ENCODE results near the gene ATF7.
"Not testable (repeated sequence)": the region's sequence is repeated elsewhere in the genome, so short reads cannot be mapped to it uniquely, and the experiment has no call there.

The ATF7 gene

DNA sequence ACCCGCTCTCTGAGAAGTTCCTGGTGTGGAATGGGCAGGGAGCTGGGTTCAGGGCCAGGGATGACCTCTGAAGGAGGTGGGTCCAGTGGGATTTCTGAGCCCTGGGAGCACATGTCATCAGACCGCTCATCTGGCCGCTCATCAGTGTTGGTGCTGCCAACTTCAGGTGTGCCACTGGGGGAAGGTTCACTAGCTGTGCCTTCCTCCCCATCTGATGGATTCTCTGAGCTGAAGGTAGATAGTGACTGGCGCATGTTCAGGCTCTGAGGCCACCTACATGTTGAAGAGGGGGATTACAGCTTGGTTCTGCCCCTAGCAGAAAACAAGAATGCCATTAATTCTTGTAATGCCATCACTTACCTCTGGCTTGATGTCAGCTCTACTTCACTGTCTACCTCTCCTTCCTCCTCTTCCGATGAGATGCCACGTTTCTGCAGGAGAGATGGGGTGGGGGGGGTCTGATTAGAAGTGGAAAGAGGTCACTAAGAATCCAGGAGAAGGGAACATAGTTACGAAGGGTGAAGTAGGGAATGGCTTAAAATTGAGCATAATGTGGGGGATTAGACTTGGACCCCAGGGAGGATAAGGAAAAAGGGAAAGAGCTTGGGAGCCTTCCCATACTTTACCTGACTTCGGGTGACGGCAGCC lies 144.1 kb downstream of the ATF7 start:
- DNase-seq (ENCODE audit: low read depth): no peak

DNA sequence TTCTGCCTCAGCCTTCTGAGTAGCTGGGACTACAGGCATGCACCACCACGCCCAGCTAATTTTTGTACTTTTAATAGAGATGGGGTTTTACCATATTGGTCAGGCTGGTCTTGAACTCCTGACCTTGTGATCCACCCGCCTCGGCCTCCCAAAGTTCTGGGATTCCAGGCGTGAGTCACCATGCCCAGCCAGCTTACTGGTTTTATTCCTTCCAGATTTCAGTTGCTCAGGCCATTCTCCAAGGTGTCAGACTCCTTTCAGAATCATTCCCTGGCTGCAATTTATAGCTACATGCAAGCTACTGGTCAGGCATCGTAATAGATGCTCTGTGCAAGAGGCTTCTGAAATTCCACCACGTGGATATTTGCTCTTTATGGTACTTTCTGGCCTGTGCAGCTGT lies 144.7 kb downstream of the ATF7 start:
- not testable (repeated sequence) for DNase-seq (ENCODE audit: low read depth)

DNA sequence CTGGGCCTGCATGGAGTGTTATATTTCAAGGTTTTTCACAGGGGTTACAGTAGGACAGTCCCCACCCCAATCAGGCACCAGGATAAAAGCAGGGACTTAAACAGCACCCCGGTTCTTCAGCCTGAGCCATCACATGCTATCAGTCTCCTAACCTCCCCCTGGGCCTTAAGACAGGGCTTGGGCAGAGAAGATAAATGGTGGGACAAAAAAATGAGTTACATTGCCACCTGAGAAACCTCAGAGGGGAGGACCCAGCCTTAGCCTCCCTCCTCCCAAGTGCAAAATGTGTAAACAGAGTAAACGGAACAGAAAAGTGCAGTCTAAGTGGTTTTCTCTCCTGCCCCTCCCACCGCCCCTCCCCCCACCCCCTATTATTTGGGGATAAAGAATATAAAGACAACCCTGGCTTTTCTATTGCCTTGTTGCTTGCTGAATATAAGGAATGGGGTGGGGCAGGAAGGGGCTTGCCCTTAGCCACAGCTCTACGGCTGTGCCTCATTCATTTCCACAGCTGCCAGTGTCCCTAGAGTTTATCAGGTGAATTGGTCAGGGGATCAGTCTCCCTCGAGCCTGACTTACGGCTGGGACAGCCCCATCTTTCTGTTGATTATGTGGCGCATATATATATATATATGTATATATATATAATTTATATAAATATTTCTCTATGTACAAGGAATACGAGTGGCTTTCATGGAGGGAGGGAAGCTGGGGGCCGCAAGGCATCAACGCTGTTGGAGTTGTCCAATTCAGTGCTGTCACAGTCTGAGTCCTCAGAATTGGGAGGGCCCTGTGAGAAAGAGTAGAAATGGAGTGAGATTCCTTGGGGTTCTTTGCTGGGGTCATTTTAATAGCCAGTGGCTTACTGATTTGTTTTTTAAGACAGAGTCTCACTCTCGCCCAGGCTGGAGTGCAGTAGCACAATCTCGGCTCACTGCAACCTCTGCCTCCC lies 145.4 kb downstream of the ATF7 start:
- no peak for DNase-seq (ENCODE audit: low read depth)

- no peak for DNase-seq (ENCODE audit: low read depth)
Measured at GRCh38 chr12:53479331-53479730, 146.9 kb downstream of the ATF7 start.

DNA sequence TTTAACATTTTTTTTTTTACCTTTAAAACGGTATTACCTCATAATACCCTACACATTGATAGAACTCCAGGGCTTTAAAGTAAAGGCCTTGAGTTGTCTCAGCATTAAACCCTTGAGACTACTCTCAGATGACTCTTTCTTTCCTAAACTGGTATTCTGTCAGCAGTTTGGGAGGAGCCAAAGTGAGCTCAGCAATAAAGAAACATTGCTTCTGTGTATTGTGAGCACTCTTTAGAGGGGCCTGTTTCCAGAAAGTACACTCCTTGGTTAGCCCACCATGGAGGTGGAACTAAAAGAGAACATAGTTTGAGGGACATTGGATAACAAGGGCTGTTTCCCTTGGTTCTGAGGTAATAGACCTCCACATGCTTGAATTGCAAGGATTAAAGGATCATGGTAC lies 147.3 kb downstream of the ATF7 start:
- DNase-seq (ENCODE audit: low read depth): no peak

GRCh38 chr12:53476769-53477209 lies 149.4 kb downstream of the ATF7 start:
- no peak for DNase-seq (ENCODE audit: low read depth)

DNA sequence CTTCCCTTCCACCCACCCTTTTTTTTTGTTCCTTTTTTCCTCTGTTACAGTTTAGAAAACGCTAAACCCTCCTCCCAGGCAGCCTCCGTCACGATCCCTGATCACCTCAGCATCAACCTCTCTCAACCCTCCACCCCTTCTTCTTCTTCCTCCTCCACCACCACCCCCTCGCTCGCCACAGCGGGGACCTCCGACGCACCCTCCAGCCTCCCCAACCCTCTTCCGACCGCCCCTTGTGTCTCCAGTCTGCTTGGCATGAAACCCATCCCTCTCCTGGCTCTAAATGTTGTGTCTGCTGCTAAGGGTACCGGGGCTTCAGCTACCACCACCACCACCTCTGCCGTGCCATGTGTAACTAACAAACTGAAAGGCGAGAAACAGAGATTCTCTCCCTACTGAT lies 151.4 kb downstream of the ATF7 start:
- no peak for DNase-seq (ENCODE audit: low read depth)

DNA sequence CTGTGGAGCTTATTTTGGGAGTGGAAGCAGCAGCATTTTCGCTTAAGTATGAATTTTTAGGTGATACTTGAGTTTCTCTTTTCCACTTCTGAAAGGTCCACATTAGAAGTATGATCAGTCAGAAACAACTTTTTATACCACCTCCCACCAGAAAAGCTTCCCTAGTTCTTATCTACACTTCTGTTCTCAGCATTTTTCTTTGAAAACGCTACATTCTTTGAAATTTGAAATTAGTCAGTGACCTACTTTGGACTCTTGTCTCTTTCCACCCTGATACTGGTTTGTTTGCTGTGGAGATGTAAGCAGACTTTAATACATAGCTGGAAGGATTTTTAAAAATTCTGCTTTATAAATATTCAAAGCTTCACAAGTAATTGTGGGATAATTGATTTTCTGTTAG lies 152.1 kb downstream of the ATF7 start:
- DNase-seq (ENCODE audit: low read depth): no peak

- DNase-seq (ENCODE audit: low read depth): no peak
Measured at GRCh38 chr12:53472056-53472582, 154.1 kb downstream of the ATF7 start.

DNA sequence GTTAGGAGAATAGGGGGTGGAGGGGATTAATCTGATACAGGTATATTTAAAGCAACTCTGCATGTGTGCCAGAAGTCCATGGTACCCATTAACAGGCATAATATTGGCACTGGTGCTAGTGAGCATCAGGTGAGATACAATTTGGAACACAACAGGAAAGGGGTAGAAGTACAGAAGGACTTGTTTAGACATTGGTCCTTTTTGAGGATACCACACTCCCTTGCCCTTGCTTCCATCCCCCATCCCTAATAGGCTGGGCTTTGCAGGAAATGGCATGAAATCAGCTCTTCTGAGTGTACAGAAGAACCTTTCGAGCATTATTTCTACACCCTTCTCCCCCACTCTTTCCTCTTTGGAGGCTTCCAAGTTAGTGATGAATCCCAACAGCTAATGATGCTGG lies 157.9 kb downstream of the ATF7 start:
- DNase-seq (ENCODE audit: low read depth): no peak

DNA sequence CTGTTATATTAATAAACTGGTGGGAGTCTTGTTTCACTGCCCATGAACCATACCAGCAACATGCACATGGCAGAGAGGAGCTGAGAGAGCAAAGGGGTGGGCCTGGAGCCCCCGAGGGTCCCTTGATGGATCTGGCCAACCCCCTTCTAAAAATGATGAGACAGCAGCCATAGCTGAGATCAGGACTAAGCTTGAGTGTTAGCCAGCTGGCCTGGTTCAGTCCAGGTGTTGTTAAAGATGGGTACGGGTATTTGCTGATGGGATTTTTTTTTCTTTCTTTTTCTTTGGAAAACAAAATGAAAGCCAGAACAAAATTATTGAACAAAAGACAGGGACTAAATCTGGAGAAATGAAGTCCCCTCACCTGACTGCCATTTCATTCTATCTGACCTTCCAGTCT lies 158.3 kb downstream of the ATF7 start:
- DNase-seq (ENCODE audit: low read depth): no peak

GRCh38 chr12:53467082-53467481 lies 159.1 kb downstream of the ATF7 start:
- no peak for DNase-seq (ENCODE audit: low read depth)

DNA sequence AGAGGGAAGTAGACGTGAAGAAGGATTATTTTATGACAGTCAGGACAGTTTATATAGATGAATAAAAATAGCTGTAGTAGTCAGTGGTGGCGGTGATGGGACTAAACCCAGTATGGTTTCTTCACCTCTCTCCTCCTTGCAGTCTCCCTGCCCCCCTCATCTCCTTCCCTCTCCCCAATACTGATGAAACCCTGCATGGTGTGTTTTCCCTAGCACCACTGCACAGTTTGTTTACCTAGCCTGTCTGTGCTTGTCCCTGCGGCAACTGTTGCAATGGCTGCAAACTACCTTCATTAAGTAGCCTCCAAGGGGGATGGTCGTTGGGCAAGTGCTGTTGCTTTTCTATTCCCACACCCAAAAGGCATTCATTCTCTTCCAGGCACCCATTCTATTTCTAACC lies 159.5 kb downstream of the ATF7 start:
- no peak for DNase-seq (ENCODE audit: low read depth)

DNA sequence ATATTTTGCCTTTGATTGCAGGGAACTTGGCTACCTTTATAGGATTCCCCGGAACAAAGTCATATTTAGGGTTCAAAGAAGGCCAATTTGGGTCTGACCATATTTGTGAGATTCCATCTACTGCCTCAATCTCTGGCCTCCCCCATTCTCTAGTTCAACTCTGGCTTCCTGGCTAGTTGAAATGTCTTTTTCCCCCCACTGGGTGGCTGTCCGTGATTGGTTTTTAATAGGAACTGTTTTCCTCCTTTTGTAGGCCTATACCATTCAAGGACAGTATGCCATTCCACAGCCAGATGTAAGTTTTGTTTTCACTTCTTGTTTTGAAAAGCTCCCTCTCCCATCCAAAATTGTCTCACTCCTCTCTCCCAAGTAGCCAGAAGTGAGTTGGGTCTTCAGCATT lies 160.5 kb downstream of the ATF7 start:
- no peak for DNase-seq (ENCODE audit: low read depth)

DNA sequence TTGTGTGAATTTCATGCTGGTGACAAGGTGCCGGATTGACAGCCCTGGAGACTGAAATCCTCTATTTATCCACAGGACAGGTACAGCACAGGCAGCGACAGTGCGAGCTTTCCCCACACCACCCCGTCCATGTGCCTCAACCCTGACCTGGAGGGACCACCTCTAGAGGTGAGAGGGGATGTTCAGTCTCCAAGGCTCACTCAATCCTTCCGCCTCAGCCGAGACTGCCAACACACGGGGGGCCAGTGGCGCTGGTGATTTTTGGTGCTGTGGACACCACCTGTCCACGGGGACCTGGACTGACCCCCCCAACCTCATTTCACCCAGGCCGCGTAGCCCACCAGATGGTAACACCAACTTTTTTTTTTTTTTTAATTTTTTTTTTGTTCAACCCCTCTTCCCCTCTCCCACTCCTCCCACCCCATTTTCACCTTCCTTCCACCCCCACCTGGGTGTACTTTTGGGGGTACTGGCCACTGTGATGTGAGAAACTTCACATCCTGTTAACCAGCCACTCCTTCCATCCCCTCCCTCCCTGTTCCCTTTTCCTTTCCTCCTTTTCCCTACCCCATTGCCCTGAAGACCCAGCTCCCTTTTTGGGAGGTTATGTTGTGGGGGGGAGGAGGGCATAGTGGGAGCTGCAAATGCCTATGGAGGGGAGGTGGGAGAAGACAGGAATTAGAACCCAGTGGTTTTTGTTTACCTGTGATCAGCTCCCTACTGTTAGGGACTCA lies 161.3 kb downstream of the ATF7 start:
- DNase-seq (ENCODE audit: low read depth): no peak

DNA sequence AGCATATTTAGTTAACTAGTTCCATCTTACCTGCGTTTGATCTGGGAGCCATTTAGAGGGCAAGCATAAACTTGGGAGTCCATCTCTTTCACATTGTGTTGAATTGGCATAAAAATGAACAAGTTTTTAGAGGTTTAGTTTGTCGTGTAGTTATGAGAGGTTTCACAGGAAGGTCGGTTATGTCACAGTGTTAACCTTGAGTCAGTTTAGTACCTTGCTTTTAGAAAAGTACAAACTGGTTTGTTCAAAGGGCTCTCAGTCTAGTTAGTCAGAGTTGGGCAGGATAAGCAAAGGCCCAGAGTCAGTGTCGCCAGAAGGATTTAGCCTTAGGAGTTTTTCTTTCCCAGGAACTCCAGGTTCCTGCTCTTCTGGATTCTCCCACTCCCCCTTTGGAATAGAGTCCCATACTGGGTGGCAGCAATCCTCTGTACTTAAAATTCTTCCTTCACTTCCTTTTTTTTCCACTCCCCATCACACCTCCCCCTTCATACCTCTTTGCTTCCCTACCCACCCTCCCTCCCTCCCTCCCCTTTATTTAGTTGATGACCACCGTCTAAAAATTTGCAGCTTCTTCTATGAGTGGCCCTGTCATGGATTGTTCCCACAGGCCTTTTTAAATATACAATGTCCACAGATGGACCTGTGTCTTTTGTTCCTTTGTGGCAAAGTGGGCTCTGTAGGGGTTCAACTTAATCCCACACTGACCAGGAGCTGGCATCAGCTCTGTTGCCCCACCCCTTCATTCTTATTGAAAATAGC lies 162.2 kb downstream of the ATF7 start:
- no peak for DNase-seq (ENCODE audit: low read depth)

DNA sequence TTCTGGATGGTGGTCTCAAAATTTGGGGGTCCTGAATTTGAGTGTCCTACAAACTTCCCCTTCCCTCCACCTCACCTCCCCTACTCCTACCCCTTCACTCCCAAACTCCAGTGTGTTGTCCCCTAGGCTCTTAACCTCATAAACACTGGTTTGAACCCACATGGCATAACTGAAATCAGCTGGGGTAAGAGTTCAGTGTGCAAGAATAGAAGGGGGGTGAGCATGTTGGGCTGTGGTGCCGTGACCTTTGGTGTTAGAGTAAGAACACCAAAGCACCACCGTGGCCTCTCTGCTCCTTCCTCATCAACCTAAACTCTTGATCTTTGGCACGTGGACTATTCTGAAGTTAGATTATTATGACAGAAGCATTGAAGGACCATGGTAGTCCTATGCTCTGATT lies 163.2 kb downstream of the ATF7 start:
- no peak for DNase-seq (ENCODE audit: low read depth)

DNA sequence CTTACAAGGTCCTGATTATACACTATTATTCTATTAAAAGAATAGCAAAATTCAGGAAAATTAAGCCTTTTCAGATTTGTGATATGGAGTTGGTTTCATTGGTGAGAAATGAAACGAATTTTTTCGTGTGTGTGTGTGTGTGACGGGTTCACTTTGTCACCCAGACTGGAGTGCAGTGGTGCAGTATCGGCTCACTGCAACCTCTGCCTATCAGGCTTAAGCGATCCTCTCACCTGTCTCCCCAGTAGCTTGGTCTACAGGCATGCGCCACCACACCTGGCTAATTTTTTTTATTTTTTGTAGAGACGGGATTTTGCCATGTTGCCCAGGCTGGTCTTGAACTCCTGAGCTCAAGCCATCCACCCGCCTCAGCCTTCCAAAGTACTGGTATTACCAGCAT lies 164.6 kb downstream of the ATF7 start:
- DNase-seq (ENCODE audit: low read depth): no peak

- DNase-seq (ENCODE audit: low read depth): no peak
Measured at GRCh38 chr12:53461059-53461458, 165.1 kb downstream of the ATF7 start.

GRCh38 chr12:53459097-53459496 lies 167.1 kb downstream of the ATF7 start:
- DNase-seq (ENCODE audit: low read depth): no peak

All from stimulated activated CD8-positive, alpha-beta memory T cell treated with anti-CD3 and anti-CD28 coated beads, Interleukin-15, amount 100 ng/mL, for 1 hour (primary cell).